GM23248 (cell line): ENCODE results near the gene RELL1. TPM values are rescaled to one million over a fixed set of nuclear protein-coding genes. Genes with fewer than 3 reads are reported as not detected.

Experiments
- DNase-seq: peaks from one replicate; pipeline ENCODE4 v3.0.0-alpha.2; 2015
- H2AFZ ChIP-seq: fragments of 200-600 bp; sonication (generic); 2 replicates; pipeline ENCODE4 v1.6.1; 2016; ENCODE audit warnings: antibody characterized with exemption
- H3F3A ChIP-seq: fragments of 200-600 bp; sonication (generic); 2 replicates; pipeline ENCODE4 v1.6.1; 2016; ENCODE audit warnings: mild to moderate bottlenecking, antibody characterized with exemption, mixed run types; ENCODE audit not compliant: insufficient read depth
- H3K27ac ChIP-seq: fragments of 200-600 bp; sonication (generic); 2 replicates; pipeline ENCODE4 v1.5.1; 2016; ENCODE audit warnings: mild to moderate bottlenecking
- H3K27me3 ChIP-seq: fragments of 200-600 bp; sonication (generic); replicated peaks from 2 replicates; pipeline ENCODE4 v1.6.1; 2016; ENCODE audit warnings: mild to moderate bottlenecking; ENCODE audit not compliant: insufficient read depth
- H3K36me3 ChIP-seq: fragments of 200-600 bp; sonication (generic); 2 replicates; pipeline ENCODE4 v1.6.1; 2016; ENCODE audit warnings: low read depth, mild to moderate bottlenecking
- H3K4me1 ChIP-seq: fragments of 200-600 bp; sonication (generic); 2 replicates; pipeline ENCODE4 v1.6.1; 2016; ENCODE audit warnings: mild to moderate bottlenecking; ENCODE audit not compliant: insufficient read depth
- H3K4me2 ChIP-seq: fragments of 200-600 bp; sonication (generic); one replicate; pipeline ENCODE4 v1.6.1; 2016; ENCODE audit warnings: mild to moderate bottlenecking; ENCODE audit not compliant: unreplicated experiment
- H3K4me3 ChIP-seq: fragments of 200-600 bp; sonication (generic); 2 replicates; pipeline ENCODE4 v1.5.1; 2016; ENCODE audit warnings: mild to moderate bottlenecking
- H3K79me2 ChIP-seq: fragments of 200-600 bp; sonication (generic); 2 replicates; pipeline ENCODE4 v1.6.1; 2016; ENCODE audit warnings: mild to moderate bottlenecking; ENCODE audit not compliant: insufficient read depth
- H3K9ac ChIP-seq: fragments of 200-600 bp; sonication (generic); 2 replicates; pipeline ENCODE4 v1.6.1; 2016; ENCODE audit warnings: mild to moderate bottlenecking
- H3K9me2 ChIP-seq: fragments of 200-600 bp; sonication (generic); 2 replicates; pipeline ENCODE4 v1.6.1; 2016; ENCODE audit warnings: mixed run types, mild to moderate bottlenecking, moderate library complexity; ENCODE audit not compliant: insufficient read depth
- H3K9me3 ChIP-seq: fragments of 200-600 bp; sonication (generic); one replicate; pipeline ENCODE4 v1.6.1; 2017; ENCODE audit warnings: low read depth
- H4K20me1 ChIP-seq: fragments of 200-600 bp; sonication (generic); 2 replicates; pipeline ENCODE4 v1.6.0; 2016; ENCODE audit not compliant: insufficient read depth
- EZH2 ChIP-seq: fragments of 200-600 bp; sonication (generic); IDR thresholded peaks from 2 replicates; pipeline ENCODE4 v1.6.1; 2018; ENCODE audit warnings: antibody characterized with exemption, mild to moderate bottlenecking; ENCODE audit not compliant: insufficient read depth, poor library complexity, severe bottlenecking
- EZH2phosphoT487 ChIP-seq: fragments of 200-600 bp; sonication (generic); IDR thresholded peaks from 2 replicates; pipeline ENCODE4 v1.6.1; 2018; ENCODE audit warnings: antibody characterized with exemption, moderate library complexity, mild to moderate bottlenecking, low read depth; ENCODE audit not compliant: insufficient read depth
- WGBS, 2 experiments: methylation state at CpG; one replicate each; pipeline ENCODE4 v1.1.6; 2015 to 2017; ENCODE audit warnings: low lambda C conversion rate in 2 of 2, low coverage in 1 of 2; ENCODE audit errors: missing lambda C conversion rate in 2 of 2; 5-methylcytosine and 5-hydroxymethylcytosine counted together
- in situ Hi-C: fragments of 300-500 bp; cut with MboI; formaldehyde crosslinking; loops from 2 replicates; pipeline ENCODE4 v1.15.0; 2020
- polyA plus RNA-seq: library from polyadenylated mRNA; unstranded; fragments of >200 nt; fragmentation: Nextera tagmentation; extraction: Ambion mirVana; gene quantifications from 2 replicates; pipeline ENCODE4 v1.2.1, GENCODE V29; 2016
- total RNA-seq: library from RNA; depleted of rRNA; stranded (reverse); fragments of >200 nt; shearing (Covaris generic); gene quantifications from 2 replicates; pipeline ENCODE4 v1.2.3, GENCODE V29; 2014

RELL1 gene
- total and polyA plus RNA-seq, 2 experiments from 2014 or later: 7.7 to 42.5 TPM

DNA sequence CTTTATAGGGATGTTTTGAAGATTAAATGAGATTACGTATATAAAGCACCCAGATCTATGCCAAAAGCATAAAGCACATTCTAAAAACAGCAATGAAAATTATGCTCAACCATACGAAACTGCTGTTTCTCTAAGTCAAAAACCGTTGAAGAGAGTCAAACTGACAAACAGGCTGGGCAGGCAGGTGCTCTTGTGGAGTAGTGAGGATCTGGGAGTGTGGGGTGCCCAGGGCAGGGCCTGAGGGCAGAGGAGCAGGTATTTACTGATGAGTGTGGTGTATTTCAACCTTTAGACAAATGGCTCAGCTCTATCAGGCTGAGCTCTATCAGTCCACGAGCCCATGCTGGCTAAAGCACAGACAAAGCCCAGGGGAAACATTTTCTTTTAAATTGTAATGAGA, 40.4 kb downstream of the RELL1 start:
- Histone ChIP-seq H3F3A (peaks cover 13% of the 10 kb centered on the region; the same call in 1 of the 2 replicates), H3K79me2 (no peaks in the 10 kb centered on the region), H2AFZ (no peak overlapping the region), H3K4me3 (no peak overlapping the region), H3K27me3 (no peaks in the 10 kb centered on the region), H4K20me1 (no peaks in the 10 kb centered on the region), H3K9me2 (no peaks in the 10 kb centered on the region), H3K27ac (no peak overlapping the region), H3K9ac (no peak overlapping the region), H3K4me2 (no peak overlapping the region), H3K4me1 (peaks cover 12% of the 10 kb centered on the region), H3K36me3 (no peaks in the 10 kb centered on the region), H3K9me3 (no peaks in the 10 kb centered on the region)
- WGBS, 2 experiments: 91 to 93% methylated on average over 4 of the region's 4 CpGs
- TF ChIP-seq EZH2 (no peak), EZH2phosphoT487 (no peak)
- no peak for DNase-seq
- in situ Hi-C loops: no loop called here

- H3K27ac ChIP-seq: no peak overlapping the region
- H3K4me1 ChIP-seq: peaks cover 12% of the 10 kb centered on the region
- peaks cover 13% of the 10 kb centered on the region; the same call in 1 of the 2 replicates for H3F3A ChIP-seq
- H3K4me3 ChIP-seq: no peak overlapping the region
- no peak overlapping the region for H3K4me2 ChIP-seq
- no peaks in the 10 kb centered on the region for H3K27me3 ChIP-seq
- no peaks in the 10 kb centered on the region for H3K79me2 ChIP-seq
- no peaks in the 10 kb centered on the region for H3K9me2 ChIP-seq
- TF ChIP-seq EZH2phosphoT487 (no peak), EZH2 (no peak)
- no peak overlapping the region for H2AFZ ChIP-seq
- in situ Hi-C loops: no loop called here
- DNase-seq: no peak
- WGBS, 2 experiments: 79 to 84% methylated on average over 9 of the region's 9 CpGs
- no peaks in the 10 kb centered on the region for H4K20me1 ChIP-seq
- no peak overlapping the region for H3K9ac ChIP-seq
- no peaks in the 10 kb centered on the region for H3K36me3 ChIP-seq
- no peaks in the 10 kb centered on the region for H3K9me3 ChIP-seq
Measured at GRCh38 chr4:37644962-37645361, 41.2 kb downstream of the RELL1 start.

DNA sequence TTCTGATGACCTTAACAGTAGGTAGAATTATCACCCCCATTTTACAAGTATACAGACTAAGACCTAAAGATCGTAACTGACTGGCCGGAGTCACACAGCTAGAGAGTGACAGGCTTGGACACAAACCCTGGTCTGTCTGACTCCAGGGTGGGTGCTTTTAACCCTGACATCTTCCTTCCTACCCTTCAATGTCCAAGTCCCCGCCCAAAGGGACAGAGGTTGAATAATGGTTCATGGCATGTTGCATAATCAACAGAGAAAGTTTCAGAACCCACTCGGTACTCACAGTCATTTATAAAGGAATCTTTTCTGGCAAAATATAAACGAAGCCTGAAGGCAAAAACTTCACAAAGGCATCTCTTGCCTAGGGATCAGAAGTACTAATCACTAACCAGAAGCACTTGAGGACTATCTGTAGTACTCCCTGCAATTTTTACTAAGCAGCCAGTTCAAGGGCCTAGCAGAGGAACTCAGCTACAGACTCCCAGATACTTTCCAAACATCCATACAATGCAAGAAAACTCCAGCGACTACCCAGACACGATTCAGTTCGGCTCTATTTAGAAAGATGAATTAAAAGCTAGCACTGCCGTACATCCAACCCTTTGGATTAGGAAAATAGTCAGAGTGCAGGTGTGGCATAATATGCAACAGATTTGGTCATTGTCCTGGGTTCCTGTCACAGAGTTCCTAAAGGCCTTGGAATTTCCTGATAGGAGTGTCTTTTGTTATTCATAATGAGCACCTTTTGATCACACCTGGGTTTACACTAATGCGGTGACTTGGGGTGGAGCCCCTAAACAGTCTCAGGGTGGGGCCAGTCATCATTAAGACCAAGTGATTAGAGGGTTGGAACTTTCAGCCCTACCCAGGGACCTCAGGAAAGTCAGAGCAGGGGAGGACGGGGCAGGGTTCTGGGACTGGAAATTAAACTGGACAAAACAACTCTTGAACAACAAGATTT, 44.0 kb downstream of the RELL1 start:
- Histone ChIP-seq H3K9me2 (no peaks in the 10 kb centered on the region), H3K4me3 (no peak overlapping the region), H3K4me1 (no peaks in the 10 kb centered on the region), H3K36me3 (no peaks in the 10 kb centered on the region), H3K9me3 (no peaks in the 10 kb centered on the region), H3K9ac (no peak overlapping the region), H3F3A (no peaks in the 10 kb centered on the region), H3K27ac (no peak overlapping the region), H3K79me2 (no peaks in the 10 kb centered on the region), H4K20me1 (no peaks in the 10 kb centered on the region), H2AFZ (no peak overlapping the region), H3K27me3 (no peaks in the 10 kb centered on the region), H3K4me2 (no peak overlapping the region)
- in situ Hi-C loops: no loop called here
- WGBS, 2 experiments: 80 to 82% methylated on average over 11 of the region's 11 CpGs
- DNase-seq: no peak
- TF ChIP-seq EZH2 (no peak), EZH2phosphoT487 (no peak)

- H2AFZ ChIP-seq: no peak overlapping the region
- H3K27ac ChIP-seq: no peak overlapping the region
- no peaks in the 10 kb centered on the region for H3K36me3 ChIP-seq
- no peaks in the 10 kb centered on the region for H4K20me1 ChIP-seq
- in situ Hi-C loops: no loop called here
- H3K79me2 ChIP-seq: no peaks in the 10 kb centered on the region
- H3F3A ChIP-seq: no peaks in the 10 kb centered on the region
- no peaks in the 10 kb centered on the region for H3K4me1 ChIP-seq
- no peaks in the 10 kb centered on the region for H3K9me2 ChIP-seq
- H3K4me3 ChIP-seq: no peak overlapping the region
- H3K4me2 ChIP-seq: no peak overlapping the region
- no peaks in the 10 kb centered on the region for H3K9me3 ChIP-seq
- WGBS, 2 experiments: 98 to 100% methylated on average over 3 of the region's 3 CpGs
- TF ChIP-seq EZH2: no peak
- TF ChIP-seq EZH2phosphoT487: no peak
- no peak for DNase-seq
- no peak overlapping the region for H3K9ac ChIP-seq
- H3K27me3 ChIP-seq: no peaks in the 10 kb centered on the region
Measured at GRCh38 chr4:37641352-37641751, 44.8 kb downstream of the RELL1 start.
